Calu3 (cell line): ENCODE measurements around the gene EML6. TPM values are rescaled to one million over a fixed set of nuclear protein-coding genes. Genes with fewer than 3 reads are reported as not detected.

ENCODE experiments used
- BruUV-seq: library from RNA; stranded (reverse); fragments of 400-500 nt; replicated peaks from 2 replicates; lab custom pipeline; 2021; lab: Mats Ljungman, UMichigan
- CTCF ChIA-PET: fragments of 300-600 bp; sonication (Branson Sonifier 250); formaldehyde crosslinking; loops from one replicate; lab custom pipeline; 2022; ENCODE audit warnings: antibody characterized with exemption; lab: Charles Lee
- DNase-seq: peaks from one replicate; pipeline ENCODE4 v3.0.0; 2022
- H3K27ac Mint-ChIP-seq: one replicate; pipeline ENCODE4 v1.8.0; 2022; ENCODE audit warnings: mixed read lengths; ENCODE audit not compliant: unreplicated experiment
- H3K27me3 Mint-ChIP-seq: one replicate; pipeline ENCODE4 v1.8.0; 2022; ENCODE audit warnings: mixed read lengths; ENCODE audit not compliant: unreplicated experiment
- H3K36me3 Mint-ChIP-seq: one replicate; pipeline ENCODE4 v1.8.0; 2022; ENCODE audit warnings: mild to moderate bottlenecking, moderate library complexity, mixed read lengths; ENCODE audit not compliant: insufficient read depth, unreplicated experiment
- H3K4me1 Mint-ChIP-seq: one replicate; pipeline ENCODE4 v1.8.0; 2022; ENCODE audit warnings: mild to moderate bottlenecking, low read depth, mixed read lengths; ENCODE audit not compliant: unreplicated experiment
- H3K4me3 Mint-ChIP-seq: one replicate; pipeline ENCODE4 v1.8.0; 2022; ENCODE audit warnings: mild to moderate bottlenecking, low read depth, moderate library complexity, mixed read lengths; ENCODE audit not compliant: unreplicated experiment
- H3K9me3 Mint-ChIP-seq: one replicate; pipeline ENCODE4 v1.8.0; 2022; ENCODE audit warnings: low read depth, mixed read lengths; ENCODE audit not compliant: unreplicated experiment
- intact Hi-C: fragments of 100-400 bp; cut with micrococcal nuclease; formaldehyde crosslinking; loops from one replicate; pipeline ENCODE4 v1.10.0; 2022; ENCODE audit not compliant: unreplicated experiment
- total RNA-seq: library from RNA; stranded (reverse); gene quantifications from 2 replicates; pipeline ENCODE4 v1.2.3, GENCODE V29; 2022
- TF ChIP-seq, protein P1 (sequence below): fragments of 200-600 bp; IDR thresholded peaks from one replicate; pipeline ENCODE4 v1.8.0; 2022; ENCODE audit warnings: antibody characterized with exemption; ENCODE audit not compliant: unreplicated experiment

Gene EML6
- total RNA-seq, 1 experiment from 2014 or later, result 0.45 TPM

DNA sequence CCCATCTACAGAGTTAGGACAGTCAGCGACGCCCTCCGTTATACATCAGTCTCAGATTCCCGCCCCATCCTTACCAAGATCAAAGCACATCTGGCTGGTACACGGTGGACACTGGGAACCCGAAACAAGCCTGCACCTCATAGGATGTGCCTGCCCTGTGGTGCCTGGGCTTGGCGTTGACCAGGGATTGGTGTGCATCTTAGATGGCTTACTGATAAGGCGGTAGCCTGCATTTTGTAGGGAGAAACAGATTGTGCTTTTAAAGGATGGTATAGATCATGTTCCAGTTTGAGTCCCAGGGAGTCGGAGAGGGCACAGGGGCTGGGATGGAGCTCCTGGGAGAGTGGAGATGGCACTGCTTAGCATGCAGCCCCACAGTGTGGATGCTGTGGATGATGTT lies 108.0 kb downstream of the EML6 start:
- Mint-ChIP-seq H3K4me3 (no peak overlapping the region), H3K27me3 (peaks cover 45% of the 10 kb centered on the region), H3K4me1 (no peaks in the 10 kb centered on the region), H3K36me3 (no peaks in the 10 kb centered on the region), H3K9me3 (no peaks in the 10 kb centered on the region), H3K27ac (no peak overlapping the region)
- intact Hi-C loops, result loop anchor here (10.0 kb wide), 1 partner anchor 307 kb away; no protein-coding TSS in a partner anchor
- CTCF ChIA-PET, result no interaction called here
- BruUV-seq, result no TSS peak
- DNase-seq, result no peak
- TF ChIP-seq, protein P1, sequence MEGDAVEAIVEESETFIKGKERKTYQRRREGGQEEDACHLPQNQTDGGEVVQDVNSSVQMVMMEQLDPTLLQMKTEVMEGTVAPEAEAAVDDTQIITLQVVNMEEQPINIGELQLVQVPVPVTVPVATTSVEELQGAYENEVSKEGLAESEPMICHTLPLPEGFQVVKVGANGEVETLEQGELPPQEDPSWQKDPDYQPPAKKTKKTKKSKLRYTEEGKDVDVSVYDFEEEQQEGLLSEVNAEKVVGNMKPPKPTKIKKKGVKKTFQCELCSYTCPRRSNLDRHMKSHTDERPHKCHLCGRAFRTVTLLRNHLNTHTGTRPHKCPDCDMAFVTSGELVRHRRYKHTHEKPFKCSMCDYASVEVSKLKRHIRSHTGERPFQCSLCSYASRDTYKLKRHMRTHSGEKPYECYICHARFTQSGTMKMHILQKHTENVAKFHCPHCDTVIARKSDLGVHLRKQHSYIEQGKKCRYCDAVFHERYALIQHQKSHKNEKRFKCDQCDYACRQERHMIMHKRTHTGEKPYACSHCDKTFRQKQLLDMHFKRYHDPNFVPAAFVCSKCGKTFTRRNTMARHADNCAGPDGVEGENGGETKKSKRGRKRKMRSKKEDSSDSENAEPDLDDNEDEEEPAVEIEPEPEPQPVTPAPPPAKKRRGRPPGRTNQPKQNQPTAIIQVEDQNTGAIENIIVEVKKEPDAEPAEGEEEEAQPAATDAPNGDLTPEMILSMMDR, result no peak

DNA sequence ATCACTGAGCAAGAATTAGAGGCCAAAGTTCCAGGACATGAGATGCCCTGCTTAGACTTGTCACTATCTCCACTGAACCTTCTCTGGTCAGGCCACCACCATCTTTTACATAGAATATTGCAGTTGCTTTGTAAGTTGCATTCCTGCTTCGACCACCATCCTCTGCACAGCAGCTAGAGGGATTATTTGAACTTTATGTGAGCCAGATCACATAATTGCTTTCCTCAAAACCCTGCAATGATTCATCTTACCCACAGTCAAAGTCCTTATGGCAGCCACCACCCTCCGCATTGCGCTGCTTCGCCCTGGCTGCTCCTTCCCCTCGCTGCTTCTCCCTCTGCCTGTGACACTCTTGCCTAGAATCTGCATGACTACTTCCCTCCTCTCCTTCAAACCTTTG lies 111.3 kb downstream of the EML6 start:
- TF ChIP-seq, protein P1, result no peak
- intact Hi-C loops, result loop anchor here (10.0 kb wide), 1 partner anchor 310 kb away; no protein-coding TSS in a partner anchor
- no peak overlapping the region for H3K27ac Mint-ChIP-seq
- DNase-seq, result no peak
- CTCF ChIA-PET, result no interaction called here
- H3K27me3 Mint-ChIP-seq, result peaks cover 31% of the 10 kb centered on the region
- H3K4me1 Mint-ChIP-seq, result no peaks in the 10 kb centered on the region
- H3K4me3 Mint-ChIP-seq, result no peak overlapping the region
- H3K36me3 Mint-ChIP-seq, result no peaks in the 10 kb centered on the region
- no peaks in the 10 kb centered on the region for H3K9me3 Mint-ChIP-seq
- BruUV-seq, result no TSS peak

DNA sequence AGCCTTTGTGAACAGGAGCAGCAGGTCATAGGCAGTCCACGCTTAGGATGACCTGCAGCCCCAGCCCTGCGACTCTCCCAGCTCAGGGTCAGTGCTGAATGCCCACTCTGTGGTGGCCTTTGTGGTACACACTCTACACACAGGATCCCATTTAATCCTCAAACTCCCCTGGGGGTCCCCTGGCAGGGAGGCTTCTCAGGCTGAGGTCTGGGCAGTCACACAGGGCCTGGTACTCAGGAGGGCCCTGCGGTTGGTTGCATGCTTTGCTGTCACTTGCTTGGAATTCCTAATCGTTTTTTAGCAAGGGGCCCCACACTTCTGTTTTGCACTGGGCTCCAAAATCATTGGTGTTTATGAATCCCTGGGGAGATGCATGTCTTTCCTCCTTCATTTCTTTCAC lies 113.0 kb downstream of the EML6 start:
- CTCF ChIA-PET, result no interaction called here
- H3K4me1 Mint-ChIP-seq, result no peaks in the 10 kb centered on the region
- peaks cover 28% of the 10 kb centered on the region for H3K27me3 Mint-ChIP-seq
- H3K36me3 Mint-ChIP-seq, result no peaks in the 10 kb centered on the region
- no peak for DNase-seq
- H3K4me3 Mint-ChIP-seq, result no peak overlapping the region
- intact Hi-C loops, result loop anchor here (10.0 kb wide), 1 partner anchor 312 kb away; no protein-coding TSS in a partner anchor
- TF ChIP-seq, protein P1, result no peak
- BruUV-seq, result no TSS peak
- no peaks in the 10 kb centered on the region for H3K9me3 Mint-ChIP-seq
- H3K27ac Mint-ChIP-seq, result no peak overlapping the region

DNA sequence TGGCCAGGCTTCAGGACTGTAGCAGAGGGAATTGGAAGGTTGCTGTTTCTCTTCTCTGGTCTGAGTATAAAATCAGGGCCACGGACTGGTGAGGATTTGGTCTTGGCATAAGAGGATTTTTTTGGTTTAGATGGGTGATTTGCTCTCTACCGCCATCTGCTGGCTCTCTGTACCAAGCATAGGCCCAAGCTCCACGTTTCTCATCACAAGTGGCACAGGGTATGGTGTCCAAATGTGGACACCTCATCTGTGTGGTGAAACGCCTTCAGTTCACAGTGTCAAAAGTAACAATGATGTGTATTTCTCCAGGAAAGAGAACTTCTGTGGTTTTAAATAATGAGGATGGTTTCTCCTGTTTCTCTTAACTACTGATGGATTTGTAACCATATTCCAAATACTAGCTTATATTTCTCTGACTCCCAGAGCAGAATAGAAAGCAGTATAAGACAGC lies 115.1 kb downstream of the EML6 start:
- peaks cover 15% of the 10 kb centered on the region for H3K27me3 Mint-ChIP-seq
- H3K4me3 Mint-ChIP-seq, result no peak overlapping the region
- no peaks in the 10 kb centered on the region for H3K4me1 Mint-ChIP-seq
- no TSS peak for BruUV-seq
- H3K36me3 Mint-ChIP-seq, result no peaks in the 10 kb centered on the region
- intact Hi-C loops, result loop anchor here (1.0 to 10.0 kb wide), 3 partner anchors 116 to 731 kb away; partner anchors contain the start of gene EML6
- TF ChIP-seq, protein P1, result peak; percentile 71
- DNase-seq, result peak; percentile 63
- no peaks in the 10 kb centered on the region for H3K9me3 Mint-ChIP-seq
- no peak overlapping the region for H3K27ac Mint-ChIP-seq
- CTCF ChIA-PET, result interaction anchor here (0.5 to 1.7 kb wide), 10 partner anchors 23 to 1042 kb away, joined by 3 to 14 read pairs (median 5); no protein-coding TSS in a partner anchor
